ENCODE results near the gene KIF4A.
"Not testable (repeated sequence)": the region's sequence is repeated elsewhere in the genome, so short reads cannot be mapped to it uniquely, and the experiment has no call there.

The KIF4A gene

GRCh38 chrX:70289793-70290770 is at the start of gene KIF4A, which contains the start of gene PDZD11:
KIF4A (plus strand) TSS chrX:70290104; CDS start chrX:70290459, 355 bp downstream.
PDZD11 (minus strand) TSS chrX:70289927; CDS start chrX:70289341, 586 bp downstream.
- peak; percentile 86 for DNase-seq

GRCh38 chrX:70240751-70241150 is 49.2 kb upstream of the KIF4A start:
- no peak for DNase-seq

GRCh38 chrX:70241501-70241900 is 48.4 kb upstream of the KIF4A start:
- no peak for DNase-seq

GRCh38 chrX:70243601-70244000 is 46.3 kb upstream of the KIF4A start:
- not testable (repeated sequence) for DNase-seq

GRCh38 chrX:70244881-70245280 is 45.0 kb upstream of the KIF4A start:
- no peak for DNase-seq

GRCh38 chrX:70247252-70247651 is 42.7 kb upstream of the KIF4A start:
- no peak for DNase-seq

GRCh38 chrX:70252491-70252890 is 37.4 kb upstream of the KIF4A start:
- no peak for DNase-seq

GRCh38 chrX:70253377-70254062 is 36.4 kb upstream of the KIF4A start:
- DNase-seq = no peak

- DNase-seq = no peak
Observed at GRCh38 chrX:70254063-70254400, 35.9 kb upstream of the KIF4A start.

GRCh38 chrX:70254909-70255308 is 35.0 kb upstream of the KIF4A start:
- no peak for DNase-seq

GRCh38 chrX:70255452-70255851 is 34.5 kb upstream of the KIF4A start:
- DNase-seq = no peak

- DNase-seq = no peak
Observed at GRCh38 chrX:70257423-70258288, 32.2 kb upstream of the KIF4A start.

GRCh38 chrX:70260104-70260503 is 29.8 kb upstream of the KIF4A start, which contains the start of gene P2RY4:
P2RY4 (minus strand) TSS chrX:70260204; CDS start chrX:70259624, 580 bp downstream.
- DNase-seq = no peak

GRCh38 chrX:70262952-70263567 is 26.8 kb upstream of the KIF4A start:
- peak; percentile 62 for DNase-seq

- DNase-seq = no peak
Observed at GRCh38 chrX:70264784-70265183, 25.1 kb upstream of the KIF4A start.

GRCh38 chrX:70268034-70268433 is 21.9 kb upstream of the KIF4A start, which contains the start of gene ARR3:
ARR3 (plus strand) TSS chrX:70268334; CDS start chrX:70269386, 1,052 bp downstream.
- no peak for DNase-seq

GRCh38 chrX:70274029-70274428 is 15.9 kb upstream of the KIF4A start:
- DNase-seq = not testable (repeated sequence)

- no peak for DNase-seq
Observed at GRCh38 chrX:70279081-70279480, 10.8 kb upstream of the KIF4A start.

- DNase-seq = no peak
Observed at GRCh38 chrX:70280573-70280972, 9.3 kb upstream of the KIF4A start.

- DNase-seq = no peak
Observed at GRCh38 chrX:70281951-70282350, 8.0 kb upstream of the KIF4A start, which contains the start of gene RAB41. RAB41 (plus strand) TSS chrX:70282172; CDS start chrX:70282218, 46 bp downstream.

- DNase-seq = no peak
Observed at GRCh38 chrX:70289168-70289792, 624 bp upstream of the KIF4A start.

- no peak for DNase-seq
Observed at GRCh38 chrX:70292788-70293187, 2.9 kb downstream of the KIF4A start.

Data from activated CD8-positive, alpha-beta memory T cell treated with anti-CD3 and anti-CD28 coated beads for 24 hours (primary cell).